GM18870 (cell line): ENCODE data around the gene LMO7.

Experiments used
- ATAC-seq: cut with Tn5 transposase; IDR thresholded peaks from one replicate; pipeline ENCODE4 v1.9.1; 2021; ENCODE audit warnings: moderate library complexity; ENCODE audit not compliant: unreplicated experiment

The LMO7 gene

GRCh38 chr13:75832812-75833211 lies 196.7 kb downstream of the LMO7 start:
- no peak for ATAC-seq

GRCh38 chr13:75836441-75836840 lies 200.3 kb downstream of the LMO7 start:
- no peak for ATAC-seq

GRCh38 chr13:75838366-75839005 lies 202.4 kb downstream of the LMO7 start:
- ATAC-seq = no peak

GRCh38 chr13:75839406-75839805 lies 203.3 kb downstream of the LMO7 start:
- ATAC-seq = no peak

- ATAC-seq = no peak
These were observed 205.8 kb downstream of the LMO7 start for GRCh38 chr13:75841905-75842304.

GRCh38 chr13:75843074-75843473 lies 206.9 kb downstream of the LMO7 start:
- no peak for ATAC-seq

GRCh38 chr13:75843991-75844390 lies 207.9 kb downstream of the LMO7 start:
- no peak for ATAC-seq

- ATAC-seq = peak; percentile 72
These were observed 211.5 kb downstream of the LMO7 start for GRCh38 chr13:75847588-75847987.

- no peak for ATAC-seq
These were observed 214.8 kb downstream of the LMO7 start for GRCh38 chr13:75850916-75851315.

- no peak for ATAC-seq
These were observed 219.1 kb downstream of the LMO7 start for GRCh38 chr13:75855216-75855615.

GRCh38 chr13:75855847-75856246 lies 219.7 kb downstream of the LMO7 start:
- no peak for ATAC-seq

GRCh38 chr13:75857291-75857690 lies 221.2 kb downstream of the LMO7 start:
- no peak for ATAC-seq

- no peak for ATAC-seq
These were observed 224.8 kb downstream of the LMO7 start for GRCh38 chr13:75860935-75861334.

- no peak for ATAC-seq
These were observed 225.7 kb downstream of the LMO7 start for GRCh38 chr13:75861786-75862185.

- ATAC-seq = no peak
These were observed 228.6 kb downstream of the LMO7 start for GRCh38 chr13:75864718-75865117.

- no peak for ATAC-seq
These were observed 231.4 kb downstream of the LMO7 start for GRCh38 chr13:75867379-75868117.

GRCh38 chr13:75869981-75870380 lies 233.9 kb downstream of the LMO7 start:
- ATAC-seq = no peak

GRCh38 chr13:75870397-75870903 lies 234.3 kb downstream of the LMO7 start:
- no peak for ATAC-seq

- ATAC-seq = no peak
These were observed 234.9 kb downstream of the LMO7 start for GRCh38 chr13:75871059-75871458.

- no peak for ATAC-seq
These were observed 236.8 kb downstream of the LMO7 start for GRCh38 chr13:75872980-75873379.

GRCh38 chr13:75873494-75873893 lies 237.4 kb downstream of the LMO7 start:
- no peak for ATAC-seq

- ATAC-seq = no peak
These were observed 239.3 kb downstream of the LMO7 start for GRCh38 chr13:75875450-75875849.
